NCI-H2227 (cell line): ENCODE results near the gene GGNBP2.
"Not testable (repeated sequence)": the region's sequence is repeated elsewhere in the genome, so short reads cannot be mapped to it uniquely, and the experiment has no call there.

Experiments used
- DNase-seq: peaks from one replicate; lab custom pipeline; 2025; ENCODE audit not compliant: unreplicated experiment; lab: John Stamatoyannopoulos, UW

The GGNBP2 gene

GRCh38 chr17:36544307-36545076 is at the start of gene GGNBP2:
Gene GGNBP2 (plus strand): TSS chr17:36544919. CDS start chr17:36545725, 806 bp downstream.
- peak; percentile 90 for DNase-seq

- no peak for DNase-seq
Measured at GRCh38 chr17:36495076-36495578, 49.6 kb upstream of the GGNBP2 start.

- DNase-seq, result no peak
Measured at GRCh38 chr17:36496018-36496789, 48.5 kb upstream of the GGNBP2 start.

- no peak for DNase-seq
Measured at GRCh38 chr17:36498155-36498554, 46.6 kb upstream of the GGNBP2 start.

GRCh38 chr17:36498560-36499300 is 46.0 kb upstream of the GGNBP2 start:
- DNase-seq, result no peak

- no peak for DNase-seq
Measured at GRCh38 chr17:36500745-36501225, 43.9 kb upstream of the GGNBP2 start.

GRCh38 chr17:36501351-36501750 is 43.4 kb upstream of the GGNBP2 start:
- no peak for DNase-seq

GRCh38 chr17:36501963-36502362 is 42.8 kb upstream of the GGNBP2 start:
- DNase-seq, result no peak

GRCh38 chr17:36503456-36504155 is 41.1 kb upstream of the GGNBP2 start:
- no peak for DNase-seq

- DNase-seq, result no peak
Measured at GRCh38 chr17:36504156-36504545, 40.6 kb upstream of the GGNBP2 start.

GRCh38 chr17:36505171-36505570 is 39.5 kb upstream of the GGNBP2 start:
- DNase-seq, result no peak

- DNase-seq, result no peak
Measured at GRCh38 chr17:36506249-36506826, 38.4 kb upstream of the GGNBP2 start.

- DNase-seq, result no peak
Measured at GRCh38 chr17:36506831-36507230, 37.9 kb upstream of the GGNBP2 start.

GRCh38 chr17:36507266-36507665 is 37.5 kb upstream of the GGNBP2 start:
- DNase-seq, result no peak

- DNase-seq, result not testable (repeated sequence)
Measured at GRCh38 chr17:36508439-36508838, 36.3 kb upstream of the GGNBP2 start.

GRCh38 chr17:36509272-36509985 is 35.3 kb upstream of the GGNBP2 start:
- DNase-seq, result no peak

GRCh38 chr17:36510636-36511035 is 34.1 kb upstream of the GGNBP2 start:
- DNase-seq, result no peak

- no peak for DNase-seq
Measured at GRCh38 chr17:36511216-36511615, 33.5 kb upstream of the GGNBP2 start.

GRCh38 chr17:36512641-36513040 is 32.1 kb upstream of the GGNBP2 start:
- DNase-seq, result no peak

- no peak for DNase-seq
Measured at GRCh38 chr17:36514856-36515255, 29.9 kb upstream of the GGNBP2 start.
